GM19455 (cell line): ENCODE results near the gene C16orf78.

ENCODE experiments used
- ATAC-seq: cut with Tn5 transposase; IDR thresholded peaks from one replicate; pipeline ENCODE4 v1.9.1; 2021; ENCODE audit not compliant: unreplicated experiment

C16orf78 gene

GRCh38 chr16:49382916-49383315 is 9.3 kb downstream of the C16orf78 start:
- no peak for ATAC-seq

DNA sequence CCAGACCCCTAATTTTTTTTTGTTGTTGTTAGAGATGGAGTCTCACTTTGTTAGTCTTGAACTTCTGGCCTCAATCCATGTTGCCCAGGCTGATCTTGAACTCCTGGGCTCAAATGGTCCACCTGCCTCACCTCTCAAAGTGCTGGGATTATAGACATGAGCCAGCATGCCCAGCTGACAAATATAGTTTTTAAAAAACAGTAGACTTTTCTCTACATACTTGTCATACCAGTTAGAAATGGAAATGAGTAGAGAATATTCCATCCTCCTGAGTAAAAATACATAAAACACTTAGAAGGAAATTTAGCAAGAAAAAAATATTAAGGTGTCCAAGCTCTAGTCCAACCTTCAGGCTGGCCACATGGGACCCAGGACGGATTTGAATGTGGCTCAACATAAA is 21.4 kb downstream of the C16orf78 start:
- ATAC-seq: no peak

DNA sequence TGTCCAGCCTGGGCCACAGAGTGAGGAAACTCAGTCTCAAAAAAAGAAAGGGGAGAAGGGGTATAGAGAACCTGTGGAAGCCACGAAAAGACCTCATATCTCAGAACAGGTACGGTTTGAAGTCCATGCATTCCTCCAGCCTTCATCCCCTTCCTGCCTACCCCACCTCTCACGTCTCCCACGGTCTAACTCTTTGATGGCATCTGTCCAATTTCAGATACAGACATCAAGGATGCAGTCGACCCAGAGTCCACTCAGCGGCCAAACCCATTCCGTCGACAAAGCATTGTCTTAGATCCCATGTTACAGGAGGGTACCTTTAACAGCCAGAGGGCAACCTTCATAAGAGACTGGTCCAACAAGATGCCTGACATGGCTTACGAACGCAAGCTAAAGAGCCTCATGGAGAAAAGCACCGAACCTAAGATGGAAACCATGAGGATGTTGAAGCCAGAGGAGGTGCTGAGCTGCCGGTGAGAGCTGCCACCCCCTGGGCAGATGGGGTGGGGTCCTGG is 22.7 kb downstream of the C16orf78 start:
- ATAC-seq: no peak

- ATAC-seq: no peak
Measured at GRCh38 chr16:49398761-49399160, 25.2 kb downstream of the C16orf78 start.

- peak; percentile 98 for ATAC-seq
Measured at GRCh38 chr16:49399594-49400364, 26.2 kb downstream of the C16orf78 start.

DNA sequence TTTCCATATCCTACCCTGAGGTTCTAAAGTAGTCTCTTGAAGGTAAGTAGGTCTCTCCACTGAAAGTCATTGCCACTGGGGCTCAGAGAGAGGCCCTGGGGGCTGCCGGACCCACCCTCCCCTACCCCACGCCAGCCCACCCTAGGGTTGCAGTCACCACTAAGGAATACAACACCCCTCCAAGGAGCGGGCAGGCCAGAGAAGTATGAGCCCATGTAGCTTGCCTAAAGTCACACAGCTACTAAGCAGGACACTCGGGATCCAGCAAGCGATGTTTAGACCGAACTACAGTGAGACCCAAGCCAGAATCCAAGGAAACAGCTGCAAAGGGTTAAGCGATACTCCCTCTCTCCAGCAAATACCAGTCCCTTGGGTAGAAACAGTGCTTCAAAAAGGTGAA is 27.0 kb downstream of the C16orf78 start:
- ATAC-seq: no peak

DNA sequence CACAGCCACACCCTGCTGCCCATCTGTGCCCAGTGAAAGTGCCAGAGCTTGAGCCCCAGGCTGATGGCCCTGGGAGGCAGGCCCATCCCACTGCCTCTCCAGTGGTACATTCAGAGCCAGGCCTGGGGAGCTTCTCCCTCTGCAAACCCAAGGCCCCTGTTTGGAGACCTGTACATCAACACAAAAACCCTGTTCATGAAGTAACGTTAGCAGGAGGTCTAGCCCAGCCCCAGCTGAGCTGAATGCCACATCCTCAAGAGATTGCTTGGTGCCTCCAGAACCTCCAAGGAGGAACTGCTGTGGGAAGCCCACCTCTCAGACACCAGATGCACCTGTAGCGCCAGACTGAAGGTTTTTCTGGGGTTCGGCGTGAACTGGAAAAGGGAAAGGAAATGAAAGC is 31.5 kb downstream of the C16orf78 start:
- ATAC-seq: no peak

- no peak for ATAC-seq
Measured at GRCh38 chr16:49405530-49405929, 31.9 kb downstream of the C16orf78 start.

GRCh38 chr16:49407873-49408550 is 34.4 kb downstream of the C16orf78 start:
- ATAC-seq: peak; percentile 86

- no peak for ATAC-seq
Measured at GRCh38 chr16:49409121-49409520, 35.5 kb downstream of the C16orf78 start.

DNA sequence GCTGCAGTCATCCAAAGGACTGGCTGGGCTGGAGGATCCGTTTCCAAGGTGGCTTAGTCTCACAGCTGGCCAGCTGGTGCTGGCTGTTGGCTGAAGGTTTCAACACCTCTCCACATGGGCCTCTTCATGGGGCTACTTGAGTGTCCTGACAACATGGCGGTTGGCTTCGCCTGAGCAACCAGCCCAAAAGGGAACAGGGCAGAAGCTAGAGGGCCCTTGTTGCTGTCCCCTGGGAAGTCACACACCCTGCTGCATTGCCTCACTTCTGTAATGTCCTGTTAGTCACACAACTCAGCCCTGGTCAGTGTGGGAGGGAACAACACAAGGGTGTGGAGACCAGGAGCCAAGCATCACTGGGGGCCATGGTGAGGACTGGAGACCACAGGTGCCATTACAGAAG is 36.6 kb downstream of the C16orf78 start:
- ATAC-seq: no peak

GRCh38 chr16:49411121-49411970 is 37.7 kb downstream of the C16orf78 start:
- no peak for ATAC-seq

GRCh38 chr16:49414671-49415070 is 41.1 kb downstream of the C16orf78 start:
- no peak for ATAC-seq

DNA sequence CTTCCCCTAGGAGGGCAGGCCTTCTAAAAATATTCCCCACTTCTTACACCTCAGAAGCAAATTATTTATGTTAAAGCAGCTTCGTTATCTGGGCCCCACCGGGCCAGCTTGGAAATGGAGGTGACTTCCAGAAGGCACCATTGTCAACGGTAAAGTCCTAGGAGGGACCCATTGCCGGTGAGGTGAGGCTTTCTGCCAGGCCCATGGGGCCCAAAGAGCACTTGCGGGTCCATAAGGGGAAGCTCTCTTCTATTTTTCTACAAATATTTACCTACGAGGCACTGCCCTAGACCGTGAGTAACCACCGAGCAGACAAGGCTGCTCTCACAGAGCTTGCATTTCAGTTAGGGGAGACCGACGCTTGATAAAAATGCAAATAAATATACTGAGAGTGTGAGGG is 41.5 kb downstream of the C16orf78 start:
- no peak for ATAC-seq

DNA sequence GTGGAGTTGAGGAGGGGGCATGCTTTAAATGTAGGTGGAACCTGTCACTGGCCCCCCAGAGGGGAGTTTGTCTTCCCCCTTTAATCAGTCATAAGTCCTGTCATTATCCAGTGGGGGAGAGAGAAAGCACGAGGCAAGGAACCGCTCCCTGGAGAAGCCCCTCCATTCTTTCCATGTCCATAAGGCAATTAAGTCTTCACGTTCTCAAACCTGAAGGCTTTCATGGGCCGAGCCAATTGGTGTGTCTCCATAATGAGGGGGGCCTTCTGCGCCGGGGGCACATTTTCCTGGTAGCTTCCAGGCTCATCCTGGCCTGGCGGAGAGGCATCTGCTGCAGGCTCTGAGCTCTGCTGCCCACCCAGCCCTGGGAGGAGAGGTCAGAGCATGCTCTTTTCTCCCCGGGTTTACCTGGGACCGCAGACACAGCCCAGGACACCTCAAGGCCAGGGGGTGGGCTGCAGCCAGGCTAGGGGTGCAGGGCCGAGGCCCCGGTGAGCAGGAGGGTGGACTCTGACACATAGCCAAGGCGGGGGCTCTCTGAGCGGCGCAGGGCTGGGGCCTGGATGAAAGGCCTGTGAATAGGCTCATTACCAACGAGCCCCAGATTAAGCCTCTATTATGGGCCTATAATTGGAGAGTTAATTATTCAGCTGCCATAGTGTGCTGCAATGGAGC is 42.5 kb downstream of the C16orf78 start:
- no peak for ATAC-seq

DNA sequence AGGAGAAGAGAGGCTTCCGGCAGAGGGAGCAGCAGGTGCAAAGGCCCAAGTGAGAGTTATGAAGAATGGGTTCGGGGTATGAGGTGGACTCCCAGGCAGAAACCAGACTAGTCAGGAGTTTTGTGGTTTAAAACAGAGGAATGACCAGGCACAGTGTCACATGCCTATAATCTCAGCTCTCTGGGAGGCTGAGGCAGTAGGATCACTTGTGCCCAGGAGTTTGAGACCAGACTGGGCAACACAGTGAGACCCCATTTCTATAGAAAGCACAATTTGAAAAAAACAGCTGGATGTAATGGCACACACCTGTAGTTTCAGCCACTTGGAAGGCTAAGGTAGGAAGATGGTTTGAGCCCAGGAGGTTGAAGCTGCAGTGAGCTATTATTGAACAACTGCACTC is 43.8 kb downstream of the C16orf78 start:
- ATAC-seq: no peak

DNA sequence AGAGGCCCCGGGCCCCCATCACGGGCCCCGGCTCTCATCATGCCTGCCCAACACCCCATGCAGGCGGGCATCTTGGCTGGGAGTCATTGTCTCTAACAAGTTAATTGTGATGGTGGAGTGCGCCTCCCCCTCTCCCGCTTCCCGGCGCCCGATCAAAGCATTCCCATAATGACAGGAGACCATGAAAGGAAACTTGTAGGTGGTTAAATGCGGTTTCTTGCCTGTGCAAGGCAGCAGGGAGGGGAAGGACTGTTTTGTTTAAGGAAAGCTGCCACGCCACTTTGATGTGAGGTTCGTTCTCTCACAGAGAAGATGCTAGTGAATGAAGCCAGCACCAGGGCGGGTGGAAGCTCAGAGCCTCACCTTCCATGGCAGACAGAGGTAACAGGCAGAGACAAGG is 45.4 kb downstream of the C16orf78 start:
- no peak for ATAC-seq

- ATAC-seq: no peak
Measured at GRCh38 chr16:49419862-49420261, 46.3 kb downstream of the C16orf78 start.

- no peak for ATAC-seq
Measured at GRCh38 chr16:49422896-49423295, 49.3 kb downstream of the C16orf78 start.

- ATAC-seq: no peak
Measured at GRCh38 chr16:49424961-49425360, 51.4 kb downstream of the C16orf78 start.

GRCh38 chr16:49427771-49428170 is 54.2 kb downstream of the C16orf78 start:
- ATAC-seq: no peak
